GM10266 (cell line): Measurements from ENCODE around the gene ENOPH1.

Source experiments
- DNase-seq: peaks from one replicate; pipeline ENCODE4 v3.0.0; 2012; ENCODE audit errors: extremely low spot score
- TF ChIP-seq, protein P1 (sequence below): IDR thresholded peaks from 2 replicates; pipeline ENCODE4 v1.5.1; 2012; ENCODE audit warnings: mild to moderate bottlenecking, low read depth; ENCODE audit not compliant: control insufficient read depth, insufficient read depth; ENCODE audit errors: missing control alignments

The ENOPH1 gene

DNA sequence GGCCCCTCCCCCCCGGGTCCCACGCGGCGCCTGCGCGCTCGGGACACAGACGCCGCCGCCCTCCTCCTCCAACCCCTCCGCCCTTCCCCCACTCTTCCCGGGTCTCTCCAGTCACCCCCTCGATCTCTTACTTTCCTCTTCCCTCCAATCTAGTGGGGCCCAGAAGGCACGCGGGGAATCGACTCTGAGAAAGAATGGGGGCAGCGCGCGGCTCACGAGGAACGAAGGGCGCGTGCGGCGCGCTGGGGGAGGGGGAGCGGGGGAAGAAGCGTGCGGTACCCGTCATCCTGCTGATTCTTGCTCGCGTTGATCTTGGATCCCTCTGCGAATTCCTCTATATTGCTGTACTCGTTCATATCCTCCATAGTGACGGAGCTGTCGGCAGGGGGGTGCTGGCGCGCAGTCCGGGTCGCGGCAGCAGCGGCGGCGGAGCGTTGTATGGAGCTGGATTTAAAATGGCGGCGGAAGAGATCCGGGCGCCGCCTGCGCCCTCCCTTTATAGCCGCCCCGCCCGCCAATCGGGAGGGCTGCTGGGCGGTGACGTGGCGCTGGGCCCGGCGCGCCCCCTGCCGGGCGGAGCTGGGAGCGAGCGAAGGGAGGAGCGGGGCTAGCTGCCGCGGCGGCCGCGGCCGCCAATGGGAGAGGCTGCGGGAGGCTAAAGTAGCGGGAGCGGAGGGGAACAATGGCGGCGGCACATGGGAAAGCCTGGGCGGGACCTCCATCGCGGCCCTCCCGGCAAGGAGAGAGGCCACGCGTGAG is 1.2 kb upstream of the ENOPH1 start:
- TF ChIP-seq, protein P1, sequence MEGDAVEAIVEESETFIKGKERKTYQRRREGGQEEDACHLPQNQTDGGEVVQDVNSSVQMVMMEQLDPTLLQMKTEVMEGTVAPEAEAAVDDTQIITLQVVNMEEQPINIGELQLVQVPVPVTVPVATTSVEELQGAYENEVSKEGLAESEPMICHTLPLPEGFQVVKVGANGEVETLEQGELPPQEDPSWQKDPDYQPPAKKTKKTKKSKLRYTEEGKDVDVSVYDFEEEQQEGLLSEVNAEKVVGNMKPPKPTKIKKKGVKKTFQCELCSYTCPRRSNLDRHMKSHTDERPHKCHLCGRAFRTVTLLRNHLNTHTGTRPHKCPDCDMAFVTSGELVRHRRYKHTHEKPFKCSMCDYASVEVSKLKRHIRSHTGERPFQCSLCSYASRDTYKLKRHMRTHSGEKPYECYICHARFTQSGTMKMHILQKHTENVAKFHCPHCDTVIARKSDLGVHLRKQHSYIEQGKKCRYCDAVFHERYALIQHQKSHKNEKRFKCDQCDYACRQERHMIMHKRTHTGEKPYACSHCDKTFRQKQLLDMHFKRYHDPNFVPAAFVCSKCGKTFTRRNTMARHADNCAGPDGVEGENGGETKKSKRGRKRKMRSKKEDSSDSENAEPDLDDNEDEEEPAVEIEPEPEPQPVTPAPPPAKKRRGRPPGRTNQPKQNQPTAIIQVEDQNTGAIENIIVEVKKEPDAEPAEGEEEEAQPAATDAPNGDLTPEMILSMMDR, result peak; percentile 98
- DNase-seq, result peak; percentile 97

DNA sequence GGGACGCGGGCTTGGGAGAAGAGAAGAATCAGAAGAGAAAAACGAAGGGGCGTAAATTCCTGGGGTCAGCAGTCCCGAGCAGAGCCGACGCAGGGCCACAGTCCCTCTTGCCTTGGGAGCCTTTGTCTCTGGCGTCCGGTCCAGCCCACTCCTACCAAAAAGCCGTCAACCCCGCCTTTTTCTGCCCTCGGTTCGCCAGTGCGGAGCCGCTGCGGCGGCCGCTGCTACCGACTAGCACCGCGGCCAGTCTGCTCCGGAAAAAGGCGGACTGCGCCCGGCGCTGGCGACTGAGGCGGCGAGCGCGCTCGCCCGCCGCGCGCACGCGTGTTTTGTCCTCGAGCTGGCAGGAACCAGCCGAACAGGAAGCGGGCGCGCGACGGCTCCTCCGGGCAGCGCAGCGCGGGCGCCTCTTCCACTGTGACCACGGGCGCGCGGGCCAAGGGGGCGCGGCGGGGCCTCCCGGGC is 630 bp upstream of the ENOPH1 start:
- no peak for DNase-seq
- TF ChIP-seq, protein P1, result no peak

DNA sequence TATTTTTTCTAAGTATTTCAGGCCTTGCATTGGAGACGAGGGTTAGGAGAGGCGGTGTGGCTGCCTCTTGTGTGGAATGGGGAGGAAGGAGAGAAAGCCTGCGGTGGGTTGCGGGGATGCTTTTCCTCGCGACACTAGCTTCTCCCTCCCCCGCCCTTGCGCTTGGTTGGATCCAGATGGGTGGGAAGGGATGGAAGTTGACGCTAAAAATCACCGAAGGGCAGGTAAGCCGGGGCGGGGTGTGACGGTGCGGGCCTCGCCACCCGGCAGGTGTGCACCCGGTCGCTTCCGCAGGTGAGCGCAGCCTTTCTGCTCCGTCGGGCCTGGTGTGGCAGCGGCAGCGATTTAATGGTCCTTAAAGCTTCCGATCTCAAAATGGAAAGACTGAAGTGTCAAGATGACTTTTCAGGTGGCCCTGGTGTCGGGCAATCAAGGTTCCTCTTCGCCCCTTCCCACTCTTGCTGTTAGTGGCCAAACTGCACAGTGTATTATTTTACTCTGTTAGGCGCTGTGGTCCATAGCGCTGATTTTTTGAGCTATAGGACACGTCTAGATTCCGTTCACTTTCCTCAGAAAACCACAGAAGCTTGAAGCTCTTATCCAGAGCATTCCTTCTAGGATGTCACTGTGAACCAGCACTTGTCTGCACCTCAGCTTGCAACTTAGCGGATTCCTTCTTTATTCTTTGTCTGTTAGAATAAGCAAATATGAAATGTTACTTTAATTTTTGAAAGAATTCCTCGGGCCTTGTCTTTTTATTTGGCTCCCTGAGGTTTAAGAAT is 765 bp downstream of the ENOPH1 start:
- TF ChIP-seq, protein P1, result no peak
- peak; percentile 29 for DNase-seq

DNA sequence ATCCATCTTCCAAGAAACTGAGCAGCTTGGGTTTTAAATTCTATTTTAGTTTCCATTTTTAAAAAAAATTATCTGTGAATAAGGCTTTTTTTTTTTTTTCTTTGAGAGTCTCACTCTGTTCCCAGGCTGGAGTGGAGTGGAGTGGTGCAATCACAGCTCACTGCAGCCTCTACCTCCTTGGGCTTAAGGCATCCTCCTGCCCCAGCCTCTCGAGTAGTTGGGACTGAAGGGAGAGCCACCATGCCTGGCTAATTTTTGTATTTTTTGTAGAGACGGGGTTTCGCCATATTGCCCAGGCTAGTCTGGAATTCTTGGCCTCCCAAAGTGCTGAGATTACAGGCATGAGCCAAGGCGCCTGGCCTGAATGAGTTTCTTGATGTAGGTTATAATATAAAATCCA is 1.4 kb downstream of the ENOPH1 start:
- DNase-seq, result no peak
- TF ChIP-seq, protein P1, result no peak

DNA sequence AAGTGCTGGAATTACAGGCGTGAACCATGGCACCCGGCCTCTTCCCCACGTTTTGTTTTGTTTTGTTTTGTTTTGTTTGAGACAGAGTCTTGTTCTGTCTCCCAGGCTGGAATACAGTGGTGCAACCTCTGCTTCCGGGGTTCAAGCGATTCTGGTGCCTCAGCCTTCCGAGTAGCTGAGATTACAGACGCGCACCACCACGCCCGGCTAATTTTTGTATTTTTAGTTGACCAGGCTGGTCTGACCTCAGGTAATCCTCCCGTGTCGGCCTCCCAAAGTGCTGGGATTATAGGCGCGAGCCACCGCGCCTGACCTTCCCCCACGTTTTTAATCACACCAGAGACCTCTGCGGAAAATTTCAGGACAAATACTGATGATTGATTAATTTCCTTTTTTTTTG is 2.2 kb downstream of the ENOPH1 start:
- TF ChIP-seq, protein P1, result no peak
- DNase-seq, result no peak

DNA sequence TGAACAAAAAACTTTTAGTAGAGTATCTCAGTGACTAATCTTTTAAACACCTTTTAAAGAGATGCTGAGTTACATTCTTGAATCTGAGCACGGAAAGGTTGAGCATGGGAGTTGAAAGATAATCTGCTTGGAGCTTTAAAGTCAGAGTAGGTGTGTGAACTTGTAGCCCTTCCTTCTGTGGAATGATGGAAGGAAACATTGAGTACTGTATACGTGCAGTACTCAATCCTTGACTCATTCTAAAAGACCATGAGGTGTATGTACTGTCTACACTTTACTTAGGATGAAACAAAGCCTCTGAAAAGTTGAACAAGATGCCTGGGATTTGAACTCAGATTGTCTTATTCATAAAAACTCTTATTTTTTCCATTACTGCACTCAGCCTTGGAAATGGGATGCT is 3.4 kb downstream of the ENOPH1 start:
- TF ChIP-seq, protein P1, result no peak
- DNase-seq, result no peak

DNA sequence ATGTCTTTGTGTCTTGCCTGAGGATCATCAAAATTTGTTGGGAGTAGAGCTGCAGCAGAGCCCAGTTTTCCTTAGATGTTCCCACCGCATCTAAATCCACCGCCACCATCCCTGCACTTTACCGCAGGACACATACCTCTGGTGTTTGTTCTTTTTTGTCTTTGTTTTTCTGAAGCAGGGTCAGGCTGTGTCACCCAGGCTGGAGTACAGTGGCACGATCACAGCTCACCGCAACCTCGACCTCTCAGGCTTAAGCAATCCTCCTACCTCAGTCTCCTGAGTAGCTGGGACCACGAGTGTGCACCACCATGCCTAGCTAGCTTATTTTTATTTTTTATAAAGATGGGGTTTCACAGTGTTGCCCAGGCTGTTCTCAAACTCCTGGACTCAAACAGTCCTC is 4.6 kb downstream of the ENOPH1 start:
- TF ChIP-seq, protein P1, result no peak

More for the DNA sequence above, 4.6 kb downstream of the ENOPH1 start:
- no peak for DNase-seq
